HCT116 (cell line): Measurements from ENCODE around the gene KDELR1. TPM values are rescaled to one million over a fixed set of nuclear protein-coding genes. Genes with fewer than 3 reads are reported as not detected.

ENCODE experiments used
- ATAC-seq: fragments of 200-7000 bp; cut with Tn5 transposase; 2 replicates; pipeline ENCODE4 v1.9.1; 2020; ENCODE audit warnings: mild to moderate bottlenecking, moderate library complexity
- BruUV-seq: library from RNA; stranded (reverse); fragments of 400-500 nt; replicated peaks from 2 replicates; lab custom pipeline; 2021; lab: Mats Ljungman, UMichigan
- CTCF ChIA-PET: fragments of 300-600 bp; sonication (Branson Sonifier 250); formaldehyde crosslinking; loops from one replicate; lab custom pipeline; 2021; ENCODE audit warnings: antibody characterized with exemption; lab: Charles Lee
- POLR2A ChIA-PET: fragments of 300-600, 350-600 bp; sonication (Branson Sonifier 250); formaldehyde crosslinking; loops from one replicate; lab custom pipeline; 2021; ENCODE audit warnings: antibody characterized with exemption; lab: Charles Lee
- RAD21 ChIA-PET, 2 experiments: fragments of 300-600 bp; sonication (Branson Sonifier 250); formaldehyde crosslinking; loops; one replicate each; lab custom pipeline; 2023; ENCODE audit warnings: low total read pairs in 2 of 2; ENCODE audit not compliant: uncharacterized antibody in 2 of 2, unreplicated experiment in 2 of 2, low non-redundant PET in 1 of 2; lab: Charles Lee
- DNase-seq: peaks from one replicate; pipeline ENCODE4 v3.0.0-alpha.2; 2010; ENCODE audit warnings: low read depth, low spot score
- H2AFZ ChIP-seq: fragments of 200-600 bp; shearing (Covaris generic), sonication (generic); 2 replicates; pipeline ENCODE4 v1.6.1; 2017; ENCODE audit warnings: low read depth, mixed run types, mixed read lengths, antibody characterized with exemption, low read length; ENCODE audit not compliant: poor library complexity, severe bottlenecking
- H3K27ac ChIP-seq: 2 replicates; pipeline ENCODE4 v1.5.1; 2012; ENCODE audit warnings: low read depth, low read length
- H3K27me3 ChIP-seq: fragments of 200-600 bp; sonication (generic); 2 replicates; pipeline ENCODE4 v1.6.1; 2016; ENCODE audit warnings: mixed run types, low read length, mixed read lengths; ENCODE audit not compliant: insufficient read depth
- H3K36me3 ChIP-seq, 2 experiments: fragments of 200-500 bp in 1 of 2; fragments of 200-600 bp in 1 of 2; sonication (Bioruptor generic) in 1 of 2; sonication (generic) in 1 of 2; 2 replicates each; pipeline versions ENCODE4 v1.5.1 to v1.6.1; 2014 to 2016; ENCODE audit warnings: low read length in 2 of 2, inconsistent platforms in 1 of 2, mixed read lengths in 1 of 2, mixed run types in 1 of 2; ENCODE audit not compliant: insufficient read depth in 2 of 2, control insufficient read depth in 1 of 2
- H3K4me1 ChIP-seq, 2 experiments: fragments of 200-600 bp in 1 of 2; sonication (generic) in 1 of 2; 2 replicates each; pipeline versions ENCODE4 v1.5.1 to v1.6.1; 2012 to 2017; ENCODE audit warnings: low read length in 2 of 2, inconsistent platforms in 1 of 2, mild to moderate bottlenecking in 1 of 2, mixed read lengths in 1 of 2, mixed run types in 1 of 2, moderate library complexity in 1 of 2; ENCODE audit not compliant: insufficient read depth in 2 of 2, control insufficient read depth in 1 of 2
- H3K4me2 ChIP-seq: fragments of 200-600 bp; sonication (generic); 2 replicates; pipeline ENCODE4 v1.6.1; 2017; ENCODE audit warnings: mixed run types, low read length, mixed read lengths
- H3K4me3 ChIP-seq, 2 experiments: fragments of 200-600 bp in 1 of 2; sonication (generic) in 1 of 2; replicated peaks in 1 of 2; 2 replicates each; pipeline ENCODE4 v1.5.1; 2011 to 2016; ENCODE audit warnings: low read length in 2 of 2, control low read depth in 1 of 2, low read depth in 1 of 2, mild to moderate bottlenecking in 1 of 2, mixed read lengths in 1 of 2, mixed run types in 1 of 2
- H3K79me2 ChIP-seq: fragments of 200-600 bp; sonication (generic); 2 replicates; pipeline ENCODE4 v1.6.1; 2017; ENCODE audit warnings: mild to moderate bottlenecking, mixed run types, low read length, moderate library complexity, mixed read lengths; ENCODE audit not compliant: insufficient read depth
- H3K9ac ChIP-seq: fragments of 200-600 bp; sonication (generic); 2 replicates; pipeline ENCODE4 v1.6.1; 2016; ENCODE audit warnings: low read length, mixed read lengths
- H3K9me2 ChIP-seq: fragments of 200-600 bp; sonication (generic), shearing (Covaris generic); 2 replicates; pipeline ENCODE4 v1.6.1; 2017; ENCODE audit warnings: mixed run types, mild to moderate bottlenecking, moderate library complexity; ENCODE audit not compliant: insufficient read depth
- H3K9me3 ChIP-seq, 2 experiments: fragments of 200-500 bp in 1 of 2; fragments of 200-600 bp in 1 of 2; sonication (Bioruptor generic) in 1 of 2; sonication (generic) in 1 of 2; 2 replicates each; pipeline ENCODE4 v1.6.1; 2014 to 2017; ENCODE audit warnings: low read length in 2 of 2, mixed read lengths in 2 of 2, inconsistent platforms in 1 of 2, low read depth in 1 of 2, mild to moderate bottlenecking in 1 of 2, mixed run types in 1 of 2, moderate library complexity in 1 of 2; ENCODE audit not compliant: control insufficient read depth in 1 of 2, insufficient read depth in 1 of 2
- H4K20me1 ChIP-seq: fragments of 200-600 bp; sonication (generic), shearing (Covaris generic); 2 replicates; pipeline ENCODE4 v1.6.1; 2017; ENCODE audit warnings: mixed run types, mild to moderate bottlenecking, moderate library complexity; ENCODE audit not compliant: insufficient read depth
- CEBPB ChIP-seq: IDR thresholded peaks from 2 replicates; pipeline ENCODE4 v1.6.1; 2012; ENCODE audit warnings: low read depth
- EZH2 ChIP-seq: fragments of 200-600 bp; sonication (generic); IDR thresholded peaks from 2 replicates; pipeline ENCODE4 v1.6.1; 2017; ENCODE audit warnings: antibody characterized with exemption, mixed run types
- FOSL1 ChIP-seq: IDR thresholded peaks from 2 replicates; pipeline ENCODE4 v1.6.1; 2012; ENCODE audit warnings: low read depth
- POLR2AphosphoS5 ChIP-seq: IDR thresholded peaks from 2 replicates; pipeline ENCODE4 v1.6.1; 2011; ENCODE audit warnings: mild to moderate bottlenecking, low read depth, low read length, moderate library complexity
- REST ChIP-seq: IDR thresholded peaks from 2 replicates; pipeline ENCODE4 v1.6.1; 2012; ENCODE audit warnings: low read depth
- SRF ChIP-seq: IDR thresholded peaks from 2 replicates; pipeline ENCODE4 v1.6.1; 2012; ENCODE audit warnings: low read depth
- ZFX ChIP-seq: fragments of 450-650 bp; IDR thresholded peaks from 2 replicates; pipeline ENCODE4 v1.6.1; 2017
- intact Hi-C: fragments of 100-400 bp; cut with micrococcal nuclease; formaldehyde crosslinking; loops from 2 replicates; pipeline ENCODE4 v1.10.0; 2022
- total RNA-seq: library from RNA; stranded (reverse); gene quantifications from one replicate; pipeline ENCODE4 v1.2.1, GENCODE V29; 2021; ENCODE audit not compliant: unreplicated experiment
- TF ChIP-seq, protein P1 (sequence below), 3 experiments: fragments of 200-600 bp in 1 of 3; sonication (generic) in 1 of 3; IDR thresholded peaks in 2 of 3; conservative IDR thresholded peaks in 1 of 3; 2 replicates each; pipeline ENCODE4 v1.5.1; 2012 to 2017; ENCODE audit warnings: low read depth in 2 of 3, low read length in 2 of 3, antibody characterized with exemption in 1 of 3, borderline replicate concordance in 1 of 3, control low read depth in 1 of 3, mild to moderate bottlenecking in 1 of 3, mixed read lengths in 1 of 3, mixed run types in 1 of 3, moderate library complexity in 1 of 3; ENCODE audit not compliant: insufficient read depth in 1 of 3
- TF ChIP-seq, protein P2 (sequence below): IDR thresholded peaks from 2 replicates; pipeline ENCODE4 v1.6.1; 2011; ENCODE audit warnings: mild to moderate bottlenecking, low read length, moderate library complexity; ENCODE audit not compliant: insufficient replicate concordance; ENCODE audit errors: extremely low read depth

The KDELR1 gene
- total RNA-seq, 1 experiment from 2014 or later = 212 TPM

- Histone ChIP-seq H3K27me3 (no peaks in the 10 kb centered on the region), H3K9me2 (no peaks in the 10 kb centered on the region), H4K20me1 (no peaks in the 10 kb centered on the region), H3K4me2 (no peak overlapping the region), H2AFZ (no peak overlapping the region), H3K9me3 (no peaks in the 10 kb centered on the region), H3K4me1 (peaks cover 11 to 24% of the 10 kb centered on the region in 2 experiments), H3K4me3 (no peak overlapping the region), H3K79me2 (no peaks in the 10 kb centered on the region), H3K9ac (no peak overlapping the region), H3K36me3 (no peaks in the 10 kb centered on the region), H3K27ac (no peak overlapping the region)
- intact Hi-C loops = no loop called here
- CTCF ChIA-PET = interaction anchor here (1.3 kb wide), 1 partner anchor 24 kb away, joined by 3 read pairs; the partner anchor contains the start of gene KDELR1
- DNase-seq (no peak), ATAC-seq (no peak)
- no TSS peak for BruUV-seq
- POLR2A ChIA-PET = no interaction called here
- no peak for TF ChIP-seq EZH2
- no peak for TF ChIP-seq POLR2AphosphoS5
- no peak for TF ChIP-seq FOSL1
- no peak for TF ChIP-seq SRF
- no peak for TF ChIP-seq CEBPB
- TF ChIP-seq, protein P1, sequence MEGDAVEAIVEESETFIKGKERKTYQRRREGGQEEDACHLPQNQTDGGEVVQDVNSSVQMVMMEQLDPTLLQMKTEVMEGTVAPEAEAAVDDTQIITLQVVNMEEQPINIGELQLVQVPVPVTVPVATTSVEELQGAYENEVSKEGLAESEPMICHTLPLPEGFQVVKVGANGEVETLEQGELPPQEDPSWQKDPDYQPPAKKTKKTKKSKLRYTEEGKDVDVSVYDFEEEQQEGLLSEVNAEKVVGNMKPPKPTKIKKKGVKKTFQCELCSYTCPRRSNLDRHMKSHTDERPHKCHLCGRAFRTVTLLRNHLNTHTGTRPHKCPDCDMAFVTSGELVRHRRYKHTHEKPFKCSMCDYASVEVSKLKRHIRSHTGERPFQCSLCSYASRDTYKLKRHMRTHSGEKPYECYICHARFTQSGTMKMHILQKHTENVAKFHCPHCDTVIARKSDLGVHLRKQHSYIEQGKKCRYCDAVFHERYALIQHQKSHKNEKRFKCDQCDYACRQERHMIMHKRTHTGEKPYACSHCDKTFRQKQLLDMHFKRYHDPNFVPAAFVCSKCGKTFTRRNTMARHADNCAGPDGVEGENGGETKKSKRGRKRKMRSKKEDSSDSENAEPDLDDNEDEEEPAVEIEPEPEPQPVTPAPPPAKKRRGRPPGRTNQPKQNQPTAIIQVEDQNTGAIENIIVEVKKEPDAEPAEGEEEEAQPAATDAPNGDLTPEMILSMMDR (IDR thresholded peaks at IDR 0.05 in 2 of 3, conservative IDR thresholded peaks at IDR 0.05 in 1 of 3; ENCODE audit: borderline replicate concordance in 1 of 3, insufficient read depth in 1 of 3, low read depth in 2 of 3, low read length in 2 of 3) = no peak
- TF ChIP-seq ZFX = no peak
- TF ChIP-seq REST = no peak
- TF ChIP-seq, protein P2, sequence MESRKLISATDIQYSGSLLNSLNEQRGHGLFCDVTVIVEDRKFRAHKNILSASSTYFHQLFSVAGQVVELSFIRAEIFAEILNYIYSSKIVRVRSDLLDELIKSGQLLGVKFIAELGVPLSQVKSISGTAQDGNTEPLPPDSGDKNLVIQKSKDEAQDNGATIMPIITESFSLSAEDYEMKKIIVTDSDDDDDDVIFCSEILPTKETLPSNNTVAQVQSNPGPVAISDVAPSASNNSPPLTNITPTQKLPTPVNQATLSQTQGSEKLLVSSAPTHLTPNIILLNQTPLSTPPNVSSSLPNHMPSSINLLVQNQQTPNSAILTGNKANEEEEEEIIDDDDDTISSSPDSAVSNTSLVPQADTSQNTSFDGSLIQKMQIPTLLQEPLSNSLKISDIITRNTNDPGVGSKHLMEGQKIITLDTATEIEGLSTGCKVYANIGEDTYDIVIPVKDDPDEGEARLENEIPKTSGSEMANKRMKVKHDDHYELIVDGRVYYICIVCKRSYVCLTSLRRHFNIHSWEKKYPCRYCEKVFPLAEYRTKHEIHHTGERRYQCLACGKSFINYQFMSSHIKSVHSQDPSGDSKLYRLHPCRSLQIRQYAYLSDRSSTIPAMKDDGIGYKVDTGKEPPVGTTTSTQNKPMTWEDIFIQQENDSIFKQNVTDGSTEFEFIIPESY = no peak
- RAD21 ChIA-PET = no interaction called here
Observed at GRCh38 chr19:48367855-48368254, 23.5 kb downstream of the KDELR1 start.
